HG03135 (cell line): ENCODE data around the gene KCNMA1.

Experiments
- ATAC-seq: cut with Tn5 transposase; IDR thresholded peaks from one replicate; pipeline ENCODE4 v1.9.1; 2021; ENCODE audit warnings: mild to moderate bottlenecking, moderate library complexity; ENCODE audit not compliant: unreplicated experiment

The KCNMA1 gene

DNA sequence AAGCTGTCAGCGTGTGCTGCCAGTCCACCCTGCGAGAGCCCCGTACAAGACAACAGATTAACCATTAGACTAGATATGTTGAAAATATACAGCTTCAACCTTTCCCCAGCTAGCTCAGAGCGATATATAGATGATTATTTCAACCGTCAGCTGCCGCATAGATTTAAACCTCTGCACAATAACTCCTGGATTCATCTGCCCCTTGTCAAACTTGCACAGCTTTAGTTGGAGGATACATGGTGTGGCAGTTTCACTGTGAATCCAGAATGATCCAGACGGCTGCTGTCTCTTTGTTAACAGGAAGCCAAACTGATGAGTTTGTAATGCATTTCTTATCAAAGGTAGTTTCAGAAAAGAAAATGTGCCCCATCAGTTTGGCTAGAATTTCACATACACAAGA is 659.7 kb downstream of the KCNMA1 start:
- no peak for ATAC-seq

GRCh38 chr10:76977046-76977445 is 660.6 kb downstream of the KCNMA1 start:
- no peak for ATAC-seq

- ATAC-seq = no peak
Measured at GRCh38 chr10:76976142-76976541, 661.5 kb downstream of the KCNMA1 start.

- no peak for ATAC-seq
Measured at GRCh38 chr10:76975126-76975525, 662.5 kb downstream of the KCNMA1 start.

GRCh38 chr10:76974017-76974691 is 663.5 kb downstream of the KCNMA1 start:
- no peak for ATAC-seq

- no peak for ATAC-seq
Measured at GRCh38 chr10:76973091-76974016, 664.3 kb downstream of the KCNMA1 start.

- ATAC-seq = no peak
Measured at GRCh38 chr10:76972541-76972940, 665.1 kb downstream of the KCNMA1 start.

GRCh38 chr10:76971547-76972170 is 665.9 kb downstream of the KCNMA1 start:
- ATAC-seq = no peak

GRCh38 chr10:76970711-76971519 is 666.7 kb downstream of the KCNMA1 start:
- ATAC-seq = no peak

GRCh38 chr10:76969366-76969948 is 668.2 kb downstream of the KCNMA1 start:
- no peak for ATAC-seq

GRCh38 chr10:76968483-76968882 is 669.1 kb downstream of the KCNMA1 start:
- no peak for ATAC-seq

GRCh38 chr10:76962851-76963250 is 674.8 kb downstream of the KCNMA1 start:
- no peak for ATAC-seq

GRCh38 chr10:76961841-76962240 is 675.8 kb downstream of the KCNMA1 start:
- no peak for ATAC-seq

DNA sequence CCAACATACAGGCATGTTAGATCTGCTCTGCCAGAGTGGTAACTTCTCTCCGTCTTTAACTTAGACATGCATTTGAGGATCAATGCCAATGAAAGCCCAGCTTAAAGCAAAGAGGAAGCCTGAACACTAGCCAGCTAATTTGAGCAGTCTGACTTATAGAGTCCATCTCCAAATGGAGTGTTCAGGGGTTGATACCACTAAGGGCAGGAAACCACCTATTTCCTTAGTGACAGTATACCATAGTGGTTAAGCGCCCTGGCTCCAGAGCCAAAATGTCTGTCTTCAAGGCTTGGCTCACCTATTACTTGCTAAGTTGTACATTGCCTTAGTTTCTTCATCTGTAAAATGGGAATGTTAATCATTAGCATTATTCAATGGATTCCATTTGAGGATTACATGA is 678.5 kb downstream of the KCNMA1 start:
- no peak for ATAC-seq

- ATAC-seq = no peak
Measured at GRCh38 chr10:76954838-76955237, 682.8 kb downstream of the KCNMA1 start.

DNA sequence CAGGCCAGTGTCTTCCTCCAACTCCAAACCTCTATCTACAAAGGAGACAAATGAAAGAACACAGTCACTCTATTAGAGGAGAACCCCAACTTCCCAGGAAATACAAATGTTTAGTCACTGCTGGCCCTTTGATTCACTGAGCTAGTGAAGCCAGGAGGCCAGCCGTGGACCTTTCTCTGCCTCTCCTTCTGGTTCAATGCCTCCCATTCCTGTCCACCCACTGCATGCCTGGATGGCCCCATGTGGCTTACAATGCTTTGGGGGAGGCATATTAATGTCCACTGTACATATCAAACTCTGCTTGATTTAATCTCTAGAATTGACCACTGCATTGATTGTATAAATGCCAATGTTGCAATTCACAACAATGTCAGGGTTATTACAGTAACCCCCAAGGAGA is 687.3 kb downstream of the KCNMA1 start:
- no peak for ATAC-seq

DNA sequence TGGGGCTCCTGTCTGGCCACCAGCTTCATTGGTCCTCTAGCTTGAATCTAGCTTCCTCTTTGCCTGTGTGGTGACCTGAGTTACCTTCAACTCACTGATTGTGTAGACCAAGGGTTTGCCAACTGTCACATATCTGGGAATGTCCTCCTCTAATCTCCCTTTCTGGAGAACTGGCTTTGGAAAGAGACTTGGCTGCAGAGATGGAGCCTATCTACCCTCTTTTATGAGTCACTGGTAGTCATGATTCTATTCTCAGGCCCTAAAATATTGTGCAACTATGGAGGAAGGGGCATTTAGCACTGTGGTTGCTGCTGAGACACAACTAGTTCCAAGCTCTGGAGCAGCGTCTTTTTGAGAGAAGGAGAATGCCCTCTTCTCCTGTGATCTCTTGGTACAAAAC is 691.3 kb downstream of the KCNMA1 start:
- no peak for ATAC-seq

DNA sequence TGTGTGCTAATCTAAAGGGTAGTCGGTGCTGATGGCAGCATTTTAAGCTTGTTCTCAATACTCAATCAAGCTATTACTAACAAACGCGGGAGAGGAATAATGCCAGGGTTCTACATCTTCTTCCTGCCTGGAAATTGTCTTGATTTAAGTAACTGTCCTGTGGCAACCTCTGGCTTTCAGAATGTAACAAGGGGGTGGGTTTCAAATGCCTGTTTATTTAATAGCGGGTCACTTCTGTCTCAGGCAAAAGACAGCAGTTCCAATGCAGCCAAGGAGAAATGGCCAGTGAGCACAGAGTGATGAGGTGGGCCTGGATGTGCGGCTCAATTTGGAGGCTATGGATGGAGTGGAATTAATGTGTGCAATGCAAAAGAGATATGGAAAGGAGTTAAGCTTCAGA is 692.4 kb downstream of the KCNMA1 start:
- no peak for ATAC-seq

DNA sequence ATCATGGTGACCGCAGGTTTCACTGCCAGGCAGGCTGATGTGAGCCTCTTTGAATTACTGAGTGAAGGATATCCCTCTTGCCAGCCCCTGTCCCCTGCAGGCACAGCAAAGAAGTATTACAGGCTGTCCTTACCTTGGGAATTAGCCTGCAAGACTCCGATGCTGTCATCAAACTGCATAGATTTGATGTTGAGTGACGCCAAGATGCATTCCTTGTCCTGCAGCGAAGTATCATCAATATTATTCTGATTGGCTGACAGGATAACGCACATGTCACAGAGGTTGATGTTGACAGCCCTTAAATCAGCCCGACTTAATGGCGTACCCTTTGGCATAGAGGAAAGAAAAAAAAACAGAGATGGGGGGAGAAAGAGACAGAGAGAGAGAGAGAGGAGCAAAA is 693.0 kb downstream of the KCNMA1 start:
- no peak for ATAC-seq

GRCh38 chr10:76942628-76943416 is 694.8 kb downstream of the KCNMA1 start:
- ATAC-seq = no peak
